ENCODE measurements around the gene MITD1. TPM values are rescaled to one million over a fixed set of nuclear protein-coding genes. Genes with fewer than 3 reads are reported as not detected.

MITD1 gene
- 10 to 100 TPM; 22.9 to 33.6 (median 26.7) TPM for total RNA-seq
- total RNA-seq (2013): 73.4 TPM

GRCh38 chr2:99180755-99181623 lies at the start of gene MITD1, which contains the start of gene MRPL30:
MITD1 (minus strand) TSS chr2:99181058; CDS start chr2:99180981, 77 bp downstream.
MRPL30 (plus strand) TSS chr2:99181184; CDS start chr2:99186204, 5,020 bp downstream.
- Mint-ChIP-seq H3K4me3 (peak within 1 kb of the TSS; percentile 100), H3K27ac (peak within 1 kb of the TSS; percentile 99 to 100), H3K9me3 (no peaks in the 10 kb centered on the region), H3K27me3 (ENCODE audit: low read depth in 2 of 2) (no peaks in the 10 kb centered on the region), H3K36me3 (no peaks in the 10 kb centered on the region), H3K4me1 (peaks cover 58 to 62% of the 10 kb centered on the region in 2 donors)
- ATAC-seq (peak; percentile 94 to 98 (median 97)), DNase-seq (peak; percentile 91 to 97)
- Histone ChIP-seq H3K9me3 (ENCODE audit: control insufficient read depth, insufficient read depth, low read length) (no peaks in the 10 kb centered on the region), H3K36me3 (ENCODE audit: control insufficient read depth, insufficient read depth, low read length) (no peaks in the 10 kb centered on the region), H3K27ac (ENCODE audit: low read length) (peak within 1 kb of the TSS; percentile 74), H3K27me3 (ENCODE audit: control insufficient read depth, insufficient read depth, low read length) (no peaks in the 10 kb centered on the region), H3K4me3 (ENCODE audit: low read length) (peak within 1 kb of the TSS; percentile 75), H3K4me1 (ENCODE audit: control insufficient read depth, insufficient read depth, low read length) (peaks cover 20% of the 10 kb centered on the region)
- intact Hi-C loops (cut with micrococcal nuclease): loop anchor here (1.0 kb wide), 4 partner anchors 27 to 309 kb away; partner anchors contain the start of genes C2orf15, LIPT1, REV1 and TSGA10
- under 1% methylated on average over 39 of the region's 39 CpGs for WGBS (ENCODE audit: insufficient coverage)
- no peak for TF ChIP-seq CTCF (IDR thresholded peaks at IDR 0.05)

GRCh38 chr2:99217929-99218501 lies 37.2 kb upstream of the MITD1 start:
- Histone ChIP-seq H3K36me3 (ENCODE audit: control insufficient read depth, insufficient read depth, low read length) (no peaks in the 10 kb centered on the region), H3K27ac (ENCODE audit: low read length) (no peak overlapping the region), H3K9me3 (ENCODE audit: control insufficient read depth, insufficient read depth, low read length) (no peaks in the 10 kb centered on the region), H3K4me1 (ENCODE audit: control insufficient read depth, insufficient read depth, low read length) (no peaks in the 10 kb centered on the region), H3K27me3 (ENCODE audit: control insufficient read depth, insufficient read depth, low read length) (no peaks in the 10 kb centered on the region), H3K4me3 (ENCODE audit: low read length) (no peak overlapping the region)
- WGBS (ENCODE audit: insufficient coverage): 87% methylated on average over 4 of the region's 4 CpGs
- no peak for TF ChIP-seq CTCF (IDR thresholded peaks at IDR 0.05)
- H3K36me3 Mint-ChIP-seq: no peaks in the 10 kb centered on the region
- no peaks in the 10 kb centered on the region for H3K9me3 Mint-ChIP-seq
- no peaks in the 10 kb centered on the region for H3K4me1 Mint-ChIP-seq
- no peak overlapping the region for H3K27ac Mint-ChIP-seq
- intact Hi-C loops (cut with micrococcal nuclease): no loop called here
- H3K4me3 Mint-ChIP-seq: no peak overlapping the region
- no peaks in the 10 kb centered on the region for H3K27me3 Mint-ChIP-seq (ENCODE audit: low read depth in 2 of 2)
- ATAC-seq: no peak
- no peak for DNase-seq

DNA sequence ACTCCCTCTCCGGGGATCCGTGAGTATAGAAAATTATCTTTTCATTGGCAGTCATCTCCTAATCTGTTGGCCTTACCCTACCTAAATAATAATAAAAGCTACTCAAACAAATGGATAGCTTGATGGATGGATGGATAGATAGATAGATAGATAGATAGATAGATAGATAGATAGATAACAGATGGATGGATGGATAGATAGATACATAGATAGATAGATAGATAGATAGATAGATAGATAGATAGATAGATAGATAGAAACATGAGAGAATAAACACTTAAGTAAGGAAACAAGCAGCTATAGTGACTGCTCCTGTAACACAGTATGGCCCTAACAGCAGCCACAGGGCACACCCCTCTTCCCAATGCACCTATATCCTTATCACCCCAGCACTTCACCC lies 35.2 kb upstream of the MITD1 start:
- Histone ChIP-seq H3K4me1 (ENCODE audit: control insufficient read depth, insufficient read depth, low read length) (no peaks in the 10 kb centered on the region), H3K27me3 (ENCODE audit: control insufficient read depth, insufficient read depth, low read length) (no peaks in the 10 kb centered on the region), H3K27ac (ENCODE audit: low read length) (no peak overlapping the region), H3K9me3 (ENCODE audit: control insufficient read depth, insufficient read depth, low read length) (no peaks in the 10 kb centered on the region), H3K36me3 (ENCODE audit: control insufficient read depth, insufficient read depth, low read length) (no peaks in the 10 kb centered on the region), H3K4me3 (ENCODE audit: low read length) (no peak overlapping the region)
- ATAC-seq: no peak
- Mint-ChIP-seq H3K9me3 (no peaks in the 10 kb centered on the region), H3K27me3 (ENCODE audit: low read depth in 2 of 2) (no peaks in the 10 kb centered on the region), H3K36me3 (no peaks in the 10 kb centered on the region), H3K4me1 (no peaks in the 10 kb centered on the region), H3K27ac (no peak overlapping the region), H3K4me3 (no peak overlapping the region)
- WGBS (ENCODE audit: insufficient coverage): 100% methylated on average over 1 of the region's 2 CpGs
- DNase-seq: no peak
- no peak for TF ChIP-seq CTCF (IDR thresholded peaks at IDR 0.05)
- intact Hi-C loops (cut with micrococcal nuclease): no loop called here

Data from natural killer cell (primary cell).